Measurements from ENCODE around the gene CCIN.

DNA sequence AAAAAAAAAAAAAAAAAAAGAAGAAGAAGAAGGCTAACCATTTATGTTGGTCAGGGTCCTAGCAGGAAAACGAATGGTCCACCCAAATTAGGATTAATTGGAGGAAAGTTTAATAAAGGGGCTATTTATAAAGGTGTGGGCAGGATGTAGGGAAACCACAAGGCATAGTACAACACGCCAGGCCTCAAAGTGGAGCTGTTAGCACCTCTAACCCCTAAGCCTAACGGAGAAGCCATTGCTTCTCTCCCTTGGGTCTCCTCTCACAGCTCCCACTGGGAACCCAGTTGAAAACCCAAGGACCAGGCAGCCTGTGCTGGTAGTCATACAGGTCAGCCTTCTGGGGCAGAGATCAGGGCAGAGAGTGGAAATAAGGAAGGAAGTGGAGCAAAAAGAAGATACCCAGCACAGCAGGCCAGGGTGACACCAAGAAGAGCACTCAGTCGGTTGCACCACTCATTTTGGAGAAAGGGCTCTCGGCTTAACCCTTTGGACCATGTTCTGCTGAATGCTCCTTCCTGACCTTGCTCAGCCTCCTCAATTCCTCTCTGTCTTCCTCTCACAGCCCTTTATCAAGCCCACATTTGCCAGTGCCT lies 41.4 kb upstream of the CCIN start:
- TF ChIP-seq EZH2 (IDR thresholded peaks at IDR 0.05; ENCODE audit: insufficient read depth, poor library complexity, severe bottlenecking): no peak
- TF ChIP-seq EZH2phosphoT487 (IDR thresholded peaks at IDR 0.05; ENCODE audit: insufficient read depth, low read depth): no peak

All from GM23248 (cell line).